Ecto neural progenitor cell (in vitro differentiated cells): ENCODE results near the gene DDX11.
"Not testable (repeated sequence)": the region's sequence is repeated elsewhere in the genome, so short reads cannot be mapped to it uniquely, and the experiment has no call there.

Experiments
- DNase-seq: peaks from one replicate; pipeline ENCODE4 v3.0.0-alpha.2; 2018; ENCODE audit warnings: low spot score

DDX11 gene

GRCh38 chr12:31124158-31124557, 50.5 kb downstream of the DDX11 start:
- DNase-seq, result not testable (repeated sequence)

- not testable (repeated sequence) for DNase-seq
Observed at GRCh38 chr12:31125171-31125570, 51.5 kb downstream of the DDX11 start.

DNA sequence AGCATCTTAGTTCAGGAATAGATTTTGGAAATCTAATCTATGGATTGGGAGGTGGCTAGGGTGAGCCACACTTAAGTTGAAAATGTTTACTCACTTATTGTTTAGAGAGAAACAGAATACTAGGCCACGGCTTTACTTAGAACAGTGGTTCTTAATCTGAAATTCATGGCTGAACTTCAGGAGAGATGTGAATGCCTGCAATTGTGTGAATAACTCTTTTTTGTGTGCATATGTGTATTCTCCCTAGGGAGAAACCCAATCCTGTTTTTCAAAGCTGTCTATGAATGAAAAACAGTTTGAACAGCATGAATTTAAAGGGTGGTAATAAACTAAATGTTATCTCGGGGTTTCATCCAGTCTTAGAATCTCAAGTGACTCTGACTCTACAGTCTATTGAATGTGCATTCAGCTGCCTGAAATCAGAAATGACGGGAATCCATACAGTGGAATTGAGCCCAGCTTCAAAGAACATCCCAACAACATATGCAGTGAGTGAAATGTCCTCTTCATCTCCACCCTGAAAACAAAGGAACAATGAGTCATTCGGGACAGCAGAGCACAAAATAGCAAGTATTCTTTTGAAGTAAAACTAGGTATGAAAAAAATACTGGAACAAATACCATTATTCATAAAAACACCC, 53.7 kb downstream of the DDX11 start:
- not testable (repeated sequence) for DNase-seq

DNA sequence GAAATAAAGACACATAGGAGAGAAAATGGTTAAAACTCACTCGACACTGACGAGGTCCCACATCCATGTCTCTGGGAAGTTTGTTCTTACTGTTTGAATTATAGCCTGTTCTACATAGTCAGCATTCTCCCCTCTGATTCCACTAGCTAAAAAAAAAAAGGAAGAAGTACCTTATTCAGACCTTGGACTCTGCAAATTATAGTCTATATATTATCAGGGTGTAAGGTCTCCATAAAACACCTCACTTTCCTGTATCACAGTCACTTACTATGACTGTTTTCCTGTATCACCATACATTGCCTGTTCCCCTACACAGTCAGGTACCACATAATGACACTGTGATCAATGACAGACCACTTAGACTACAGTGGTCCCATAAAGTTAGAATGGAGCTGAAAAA, 62.9 kb downstream of the DDX11 start:
- DNase-seq, result not testable (repeated sequence)

- not testable (repeated sequence) for DNase-seq
Observed at GRCh38 chr12:31144768-31145167, 71.1 kb downstream of the DDX11 start.

DNA sequence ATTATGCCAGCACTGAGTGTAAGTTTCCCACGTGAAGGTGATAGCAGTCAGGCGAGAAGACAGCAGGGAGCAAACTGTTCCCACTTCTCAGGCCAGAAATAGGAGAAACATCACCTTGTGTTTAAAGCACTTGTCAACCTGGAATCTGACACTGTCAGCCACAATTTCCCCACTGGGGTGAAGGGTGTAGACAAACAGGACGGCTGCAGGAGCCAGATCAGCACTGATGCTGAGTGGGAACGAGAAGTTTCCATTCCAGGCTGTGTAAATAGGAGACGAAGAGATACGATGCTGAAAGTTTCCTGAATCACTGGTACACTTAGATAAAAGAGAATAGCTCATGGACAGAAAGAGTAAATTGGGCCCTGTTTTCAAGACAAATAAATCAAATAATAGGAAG, 71.6 kb downstream of the DDX11 start:
- DNase-seq, result not testable (repeated sequence)

DNA sequence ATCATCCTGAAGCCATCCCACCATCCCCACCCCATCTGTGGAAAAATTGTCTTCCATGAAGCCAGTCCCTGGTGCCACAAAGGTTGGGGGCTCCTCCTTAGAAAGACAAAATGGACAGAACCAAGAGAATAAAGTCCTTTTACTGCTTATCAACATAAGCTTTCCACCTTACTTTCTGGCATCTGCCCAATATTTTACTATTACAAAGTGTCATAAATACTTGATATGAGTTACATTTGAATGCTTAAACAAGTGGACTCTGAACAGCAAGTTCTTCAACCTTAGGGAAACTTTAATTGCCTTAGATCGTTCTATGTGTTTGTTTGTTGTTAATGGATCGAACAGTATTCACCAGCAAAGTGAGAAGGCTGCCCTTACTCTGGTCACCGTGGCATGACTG, 73.8 kb downstream of the DDX11 start:
- DNase-seq, result not testable (repeated sequence)

DNA sequence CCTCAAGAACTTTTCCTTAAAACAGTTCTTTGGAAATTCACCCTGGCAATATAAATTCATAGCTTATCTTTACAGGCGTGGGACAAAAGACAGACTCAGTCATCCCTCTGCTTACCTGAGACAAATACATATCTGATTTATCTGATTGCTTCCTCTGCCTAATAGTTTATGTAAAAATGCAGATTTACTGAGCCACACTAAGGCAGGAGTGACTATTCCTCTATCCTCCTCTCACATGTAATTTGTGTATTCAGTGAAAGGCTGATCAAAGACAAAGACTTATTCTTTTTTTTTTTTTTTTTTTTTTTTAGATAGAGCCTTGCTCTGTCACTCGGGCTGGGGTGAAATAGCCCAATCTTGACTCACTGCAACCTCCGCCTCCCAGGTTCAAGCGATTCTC, 77.1 kb downstream of the DDX11 start:
- DNase-seq, result not testable (repeated sequence)
